ENCODE results near the gene CNTNAP2. TPM values are rescaled to one million over a fixed set of nuclear protein-coding genes. Genes with fewer than 3 reads are reported as not detected.

Gene CNTNAP2
- total and polyA plus RNA-seq, 4 experiments from 2014 or later: 0.19 to 0.50 (median 0.20) TPM; not detected in 1

GRCh38 chr7:146479040-146479439 lies 362.4 kb downstream of the CNTNAP2 start:
- peaks cover 0 to 6% (median 2%) of the 10 kb centered on the region in 8 donors for H3K9me3 Mint-ChIP-seq
- Histone ChIP-seq H3K4me3 (ENCODE audit: low read length in 2 of 2) (no peak overlapping the region), H3K4me1 (ENCODE audit: insufficient read depth, low read length) (no peaks in the 10 kb centered on the region), H3K27ac (ENCODE audit: low read depth, low read length) (no peak overlapping the region), H3K27me3 (ENCODE audit: insufficient read depth, low read length) (no peaks in the 10 kb centered on the region), H3K9me3 (ENCODE audit: control insufficient read depth in 1 of 2, low read length in 2 of 2) (no peaks in the 10 kb centered on the region), H3K36me3 (ENCODE audit: insufficient read depth, low read length) (no peaks in the 10 kb centered on the region)
- ChIA-PET POLR2A (ENCODE audit: partially characterized antibody) (no interaction called here), CTCF (ENCODE audit: partially characterized antibody) (no interaction called here)
- H3K27me3 Mint-ChIP-seq: no peaks in the 10 kb centered on the region
- H3K4me1 Mint-ChIP-seq: no peaks in the 10 kb centered on the region
- intact Hi-C loops (cut with micrococcal nuclease): no loop called here
- H3K27ac Mint-ChIP-seq: no peak overlapping the region
- H3K36me3 Mint-ChIP-seq: no peaks in the 10 kb centered on the region
- no peak for DNase-seq
- H3K4me3 Mint-ChIP-seq: no peak overlapping the region

- Mint-ChIP-seq H3K27me3 (no peaks in the 10 kb centered on the region), H3K9me3 (peaks cover 0 to 12% (median 2%) of the 10 kb centered on the region in 8 donors), H3K27ac (no peak overlapping the region), H3K4me1 (no peaks in the 10 kb centered on the region), H3K4me3 (no peak overlapping the region), H3K36me3 (no peaks in the 10 kb centered on the region)
- CTCF ChIA-PET (ENCODE audit: partially characterized antibody): no interaction called here
- intact Hi-C loops (cut with micrococcal nuclease): no loop called here
- no peak for DNase-seq
- no peaks in the 10 kb centered on the region for H3K4me1 ChIP-seq (ENCODE audit: insufficient read depth, low read length)
- H3K9me3 ChIP-seq (ENCODE audit: control insufficient read depth in 1 of 2, low read length in 2 of 2): no peaks in the 10 kb centered on the region
- no peaks in the 10 kb centered on the region for H3K36me3 ChIP-seq (ENCODE audit: insufficient read depth, low read length)
- H3K27ac ChIP-seq (ENCODE audit: low read depth, low read length): no peak overlapping the region
- no peak overlapping the region for H3K4me3 ChIP-seq (ENCODE audit: low read length in 2 of 2)
- no peaks in the 10 kb centered on the region for H3K27me3 ChIP-seq (ENCODE audit: insufficient read depth, low read length)
- POLR2A ChIA-PET (ENCODE audit: partially characterized antibody): no interaction called here
These were observed 369.9 kb downstream of the CNTNAP2 start for GRCh38 chr7:146486519-146486918.

DNA sequence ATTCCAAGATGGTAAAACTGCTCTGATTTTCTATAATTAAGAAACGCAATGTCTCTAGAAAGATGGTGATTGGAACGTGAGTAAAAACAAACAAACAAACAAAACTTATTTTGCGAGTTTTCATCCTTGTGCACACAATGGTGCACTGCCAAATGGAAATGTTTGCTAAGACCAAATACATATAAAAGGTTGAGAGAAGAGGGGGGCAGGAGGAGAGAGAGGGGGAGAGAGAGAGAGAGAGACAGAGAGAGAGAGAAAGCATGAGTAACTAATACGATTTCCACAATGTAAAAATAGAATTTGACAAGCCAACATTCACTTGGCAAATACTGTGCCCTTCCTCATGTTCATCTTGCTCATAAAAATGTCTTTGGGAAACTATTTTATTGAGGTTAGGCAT lies 375.4 kb downstream of the CNTNAP2 start:
- no peaks in the 10 kb centered on the region for H3K4me1 ChIP-seq (ENCODE audit: insufficient read depth, low read length)
- Mint-ChIP-seq H3K4me1 (no peaks in the 10 kb centered on the region), H3K9me3 (peaks cover 2 to 19% (median 7%) of the 10 kb centered on the region in 8 donors)

GRCh38 chr7:146494952-146495596 lies 378.5 kb downstream of the CNTNAP2 start:
- H3K27me3 Mint-ChIP-seq: no peaks in the 10 kb centered on the region
- no peak overlapping the region for H3K4me3 Mint-ChIP-seq
- no peak for DNase-seq
- no peaks in the 10 kb centered on the region for H3K36me3 Mint-ChIP-seq
- POLR2A ChIA-PET (ENCODE audit: partially characterized antibody): no interaction called here
- no peak overlapping the region for H3K27ac Mint-ChIP-seq
- no peaks in the 10 kb centered on the region for H3K9me3 ChIP-seq (ENCODE audit: control insufficient read depth in 1 of 2, low read length in 2 of 2)
- H3K9me3 Mint-ChIP-seq: peaks cover 0 to 13% (median 5%) of the 10 kb centered on the region in 8 donors
- H3K4me1 ChIP-seq (ENCODE audit: insufficient read depth, low read length): no peaks in the 10 kb centered on the region
- intact Hi-C loops (cut with micrococcal nuclease): no loop called here
- H3K4me3 ChIP-seq (ENCODE audit: low read length in 2 of 2): no peak overlapping the region
- H3K27me3 ChIP-seq (ENCODE audit: insufficient read depth, low read length): no peaks in the 10 kb centered on the region
- CTCF ChIA-PET (ENCODE audit: partially characterized antibody): no interaction called here
- no peaks in the 10 kb centered on the region for H3K4me1 Mint-ChIP-seq
- H3K27ac ChIP-seq (ENCODE audit: low read depth, low read length): no peak overlapping the region
- H3K36me3 ChIP-seq (ENCODE audit: insufficient read depth, low read length): no peaks in the 10 kb centered on the region

More for the DNA sequence above, 375.4 kb downstream of the CNTNAP2 start:
- Histone ChIP-seq H3K27me3 (ENCODE audit: insufficient read depth, low read length) (no peaks in the 10 kb centered on the region), H3K27ac (ENCODE audit: low read depth, low read length) (no peak overlapping the region), H3K9me3 (ENCODE audit: control insufficient read depth in 1 of 2, low read length in 2 of 2) (no peaks in the 10 kb centered on the region), H3K36me3 (ENCODE audit: insufficient read depth, low read length) (no peaks in the 10 kb centered on the region), H3K4me3 (ENCODE audit: low read length in 2 of 2) (no peak overlapping the region)
- peak overlapping the region in 1 of 7 donors; percentile 61 for H3K27ac Mint-ChIP-seq
- CTCF ChIA-PET (ENCODE audit: partially characterized antibody): no interaction called here
- H3K36me3 Mint-ChIP-seq: no peaks in the 10 kb centered on the region
- no peak overlapping the region for H3K4me3 Mint-ChIP-seq
- DNase-seq: no peak
- POLR2A ChIA-PET (ENCODE audit: partially characterized antibody): no interaction called here
- no peaks in the 10 kb centered on the region for H3K27me3 Mint-ChIP-seq
- intact Hi-C loops (cut with micrococcal nuclease): no loop called here

GRCh38 chr7:146496657-146497056 lies 380.1 kb downstream of the CNTNAP2 start:
- H3K9me3 Mint-ChIP-seq: peaks cover 0 to 18% (median 6%) of the 10 kb centered on the region in 8 donors
- POLR2A ChIA-PET (ENCODE audit: partially characterized antibody): no interaction called here

GRCh38 chr7:146499970-146500369 lies 383.4 kb downstream of the CNTNAP2 start:
- ChIA-PET POLR2A (ENCODE audit: partially characterized antibody) (no interaction called here), CTCF (ENCODE audit: partially characterized antibody) (no interaction called here)
- Mint-ChIP-seq H3K4me3 (no peak overlapping the region), H3K36me3 (no peaks in the 10 kb centered on the region), H3K27me3 (no peaks in the 10 kb centered on the region), H3K9me3 (peaks cover 0 to 20% (median 7%) of the 10 kb centered on the region in 8 donors), H3K4me1 (no peaks in the 10 kb centered on the region), H3K27ac (no peak overlapping the region)
- no peaks in the 10 kb centered on the region for H3K36me3 ChIP-seq (ENCODE audit: insufficient read depth, low read length)
- H3K4me3 ChIP-seq (ENCODE audit: low read length in 2 of 2): no peak overlapping the region
- intact Hi-C loops (cut with micrococcal nuclease): no loop called here
- no peaks in the 10 kb centered on the region for H3K27me3 ChIP-seq (ENCODE audit: insufficient read depth, low read length)
- no peak for DNase-seq
- no peaks in the 10 kb centered on the region for H3K9me3 ChIP-seq (ENCODE audit: control insufficient read depth in 1 of 2, low read length in 2 of 2)
- H3K4me1 ChIP-seq (ENCODE audit: insufficient read depth, low read length): no peaks in the 10 kb centered on the region
- no peak overlapping the region for H3K27ac ChIP-seq (ENCODE audit: low read depth, low read length)

More at GRCh38 chr7:146496657-146497056, 380.1 kb downstream of the CNTNAP2 start:
- Mint-ChIP-seq H3K27ac (no peak overlapping the region), H3K4me3 (no peak overlapping the region), H3K4me1 (no peaks in the 10 kb centered on the region), H3K36me3 (no peaks in the 10 kb centered on the region), H3K27me3 (no peaks in the 10 kb centered on the region)
- CTCF ChIA-PET (ENCODE audit: partially characterized antibody): no interaction called here
- Histone ChIP-seq H3K36me3 (ENCODE audit: insufficient read depth, low read length) (no peaks in the 10 kb centered on the region), H3K9me3 (ENCODE audit: control insufficient read depth in 1 of 2, low read length in 2 of 2) (no peaks in the 10 kb centered on the region), H3K4me1 (ENCODE audit: insufficient read depth, low read length) (no peaks in the 10 kb centered on the region), H3K27me3 (ENCODE audit: insufficient read depth, low read length) (no peaks in the 10 kb centered on the region), H3K4me3 (ENCODE audit: low read length in 2 of 2) (no peak overlapping the region), H3K27ac (ENCODE audit: low read depth, low read length) (no peak overlapping the region)
- intact Hi-C loops (cut with micrococcal nuclease): no loop called here
- DNase-seq: no peak

DNA sequence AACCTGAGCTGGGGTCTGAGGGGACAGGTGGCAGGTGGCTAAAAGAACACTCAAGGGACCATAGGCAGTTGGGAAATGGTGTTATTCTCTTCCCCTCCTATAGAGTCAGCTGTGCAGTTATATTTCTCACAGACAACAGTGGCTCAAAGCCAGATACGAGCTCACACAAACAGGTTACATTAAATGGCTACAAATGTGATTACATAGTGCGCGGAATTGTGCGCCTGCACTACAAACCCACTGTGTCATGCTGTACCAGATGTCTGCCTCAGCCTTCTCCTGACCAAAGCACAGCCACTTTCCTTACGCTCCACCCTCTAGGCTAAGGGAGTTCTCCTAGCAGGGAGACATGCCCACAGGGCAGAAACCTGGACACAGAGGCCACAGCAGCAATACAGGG lies 387.2 kb downstream of the CNTNAP2 start:
- H3K4me1 ChIP-seq (ENCODE audit: insufficient read depth, low read length): no peaks in the 10 kb centered on the region
- no peaks in the 10 kb centered on the region for H3K27me3 ChIP-seq (ENCODE audit: insufficient read depth, low read length)
- Mint-ChIP-seq H3K27me3 (no peaks in the 10 kb centered on the region), H3K36me3 (no peaks in the 10 kb centered on the region), H3K27ac (no peak overlapping the region), H3K9me3 (peaks cover 0 to 25% (median 4%) of the 10 kb centered on the region in 8 donors), H3K4me3 (no peak overlapping the region), H3K4me1 (no peaks in the 10 kb centered on the region)
- POLR2A ChIA-PET (ENCODE audit: partially characterized antibody): no interaction called here
- peaks cover 0 to 1% of the 10 kb centered on the region in 2 donors for H3K9me3 ChIP-seq (ENCODE audit: control insufficient read depth in 1 of 2, low read length in 2 of 2)
- no peak for DNase-seq
- H3K4me3 ChIP-seq (ENCODE audit: low read length in 2 of 2): no peak overlapping the region
- CTCF ChIA-PET (ENCODE audit: partially characterized antibody): no interaction called here
- H3K36me3 ChIP-seq (ENCODE audit: insufficient read depth, low read length): no peaks in the 10 kb centered on the region
- intact Hi-C loops (cut with micrococcal nuclease): no loop called here
- H3K27ac ChIP-seq (ENCODE audit: low read depth, low read length): no peak overlapping the region
